ENCODE data around the gene GSX1.

The GSX1 gene

GRCh38 chr13:27834095-27834494 lies 41.8 kb downstream of the GSX1 start:
- no peak for DNase-seq

- no peak for DNase-seq
Observed at GRCh38 chr13:27835799-27836198, 43.5 kb downstream of the GSX1 start.

- no peak for DNase-seq
Observed at GRCh38 chr13:27839809-27840467, 47.7 kb downstream of the GSX1 start.

- no peak for DNase-seq
Observed at GRCh38 chr13:27842571-27842970, 50.3 kb downstream of the GSX1 start.
